IMR-90 (cell line): Measurements from ENCODE around the gene DTHD1. TPM values are rescaled to one million over a fixed set of nuclear protein-coding genes. Genes with fewer than 3 reads are reported as not detected.

Experiments
- ATAC-seq: fragments of 200-7000 bp; cut with Tn5 transposase; 2 replicates; pipeline ENCODE4 v1.9.1; 2020; ENCODE audit warnings: low read depth, mild to moderate bottlenecking, moderate library complexity
- BruUV-seq: library from RNA; stranded (reverse); fragments of 400-500 nt; replicated peaks from 2 replicates; lab custom pipeline; 2021; lab: Mats Ljungman, UMichigan
- CTCF ChIA-PET: fragments of 300-600 bp; formaldehyde crosslinking; extraction: SDS; loops from one replicate; lab custom pipeline; 2021; ENCODE audit warnings: antibody characterized with exemption; lab: Yijun Ruan, JAX
- POLR2A ChIA-PET: fragments of 300-600 bp; sonication (Branson Sonifier 250); formaldehyde crosslinking; loops from one replicate; lab custom pipeline; 2022; ENCODE audit warnings: antibody characterized with exemption; ENCODE audit not compliant: unreplicated experiment; lab: Charles Lee
- DNase-seq: peaks from one replicate; pipeline ENCODE4 v3.0.0; 2013
- H2AFZ ChIP-seq: replicated peaks from 2 replicates; pipeline ENCODE3; 2013; ENCODE audit warnings: low read length, mild to moderate bottlenecking; ENCODE audit not compliant: poor library complexity
- H2AK5ac ChIP-seq: 2 replicates; pipeline ENCODE4 v1.6.1; 2013; ENCODE audit warnings: low read depth, low read length, inconsistent platforms
- H2AK9ac ChIP-seq: replicated peaks from 2 replicates; pipeline ENCODE3; 2013; ENCODE audit warnings: mild to moderate bottlenecking, low read depth, low read length, moderate library complexity; ENCODE audit not compliant: poor library complexity
- H2BK120ac ChIP-seq: 2 replicates; pipeline ENCODE4 v1.6.1; 2013; ENCODE audit warnings: low read depth, low read length, inconsistent platforms
- H2BK15ac ChIP-seq: 3 replicates; pipeline ENCODE4 v1.6.1; 2013; ENCODE audit warnings: low read depth, low read length, inconsistent platforms
- H2BK20ac ChIP-seq: 2 replicates; pipeline ENCODE4 v1.6.1; 2013; ENCODE audit warnings: low read depth, mild to moderate bottlenecking, inconsistent platforms, low read length, moderate library complexity
- H2BK5ac ChIP-seq: 2 replicates; pipeline ENCODE4 v1.6.1; 2013; ENCODE audit warnings: mild to moderate bottlenecking, low read depth, low read length, inconsistent platforms; ENCODE audit not compliant: poor library complexity, severe bottlenecking
- H3K14ac ChIP-seq: replicated peaks from 2 replicates; pipeline ENCODE4 v1.6.1; 2013; ENCODE audit warnings: low read depth, low read length, inconsistent platforms
- H3K18ac ChIP-seq: 2 replicates; pipeline ENCODE4 v1.6.1; 2013; ENCODE audit warnings: low read depth, low read length, control low read depth
- H3K23ac ChIP-seq: 2 replicates; pipeline ENCODE4 v1.6.1; 2013; ENCODE audit warnings: low read depth, low read length, inconsistent platforms
- H3K27ac ChIP-seq: 2 replicates; pipeline ENCODE4 v1.5.1; 2013; ENCODE audit warnings: mild to moderate bottlenecking, control low read depth, low read length; ENCODE audit not compliant: insufficient read depth
- H3K27me3 ChIP-seq: 2 replicates; pipeline ENCODE4 v1.6.1; 2013; ENCODE audit warnings: low read length; ENCODE audit not compliant: control insufficient read depth, insufficient read depth
- H3K36me3 ChIP-seq: 2 replicates; pipeline ENCODE4 v1.6.1; 2013; ENCODE audit warnings: low read length, mixed read lengths; ENCODE audit not compliant: control insufficient read depth, insufficient read depth
- H3K4ac ChIP-seq: 2 replicates; pipeline ENCODE4 v1.6.1; 2013; ENCODE audit warnings: low read depth, low read length, inconsistent platforms
- H3K4me1 ChIP-seq: 2 replicates; pipeline ENCODE4 v1.6.1; 2013; ENCODE audit warnings: low read length, mixed read lengths; ENCODE audit not compliant: control insufficient read depth, insufficient read depth
- H3K4me2 ChIP-seq: 2 replicates; pipeline ENCODE4 v1.6.1; 2013; ENCODE audit warnings: low read depth, mild to moderate bottlenecking, control low read depth, low read length, moderate library complexity
- H3K4me3 ChIP-seq: 2 replicates; pipeline ENCODE4 v1.5.1; 2013; ENCODE audit warnings: low read depth, mild to moderate bottlenecking, control low read depth, low read length, moderate library complexity; ENCODE audit not compliant: insufficient read depth
- H3K56ac ChIP-seq: 2 replicates; pipeline ENCODE4 v1.6.1; 2013; ENCODE audit warnings: low read length, inconsistent platforms; ENCODE audit not compliant: insufficient read depth; ENCODE audit errors: extremely low read depth
- H3K79me1 ChIP-seq, 2 experiments: 2 replicates each; pipeline ENCODE4 v1.6.1; 2013; ENCODE audit warnings: low read length in 2 of 2, inconsistent platforms in 1 of 2, low read depth in 1 of 2
- H3K9ac ChIP-seq: 2 replicates; pipeline ENCODE4 v1.6.1; 2013; ENCODE audit warnings: low read depth, low read length, control low read depth
- H3K9me1 ChIP-seq: 2 replicates; pipeline ENCODE4 v1.6.1; 2013; ENCODE audit warnings: low read length, inconsistent platforms; ENCODE audit not compliant: insufficient read depth
- H3K9me3 ChIP-seq: 2 replicates; pipeline ENCODE4 v1.6.1; 2013; ENCODE audit warnings: low read length; ENCODE audit not compliant: control insufficient read depth, insufficient read depth
- H4K20me1 ChIP-seq: 2 replicates; pipeline ENCODE4 v1.6.1; 2013; ENCODE audit warnings: low read length, inconsistent platforms; ENCODE audit not compliant: insufficient read depth
- H4K5ac ChIP-seq: 2 replicates; pipeline ENCODE4 v1.6.1; 2013; ENCODE audit warnings: mild to moderate bottlenecking, low read depth, low read length, control low read depth
- H4K8ac ChIP-seq, 2 experiments: 2 replicates each; pipeline ENCODE4 v1.6.1; 2013; ENCODE audit warnings: low read depth in 2 of 2, low read length in 2 of 2, control low read depth in 1 of 2, inconsistent platforms in 1 of 2
- H4K91ac ChIP-seq: 2 replicates; pipeline ENCODE4 v1.6.1; 2013; ENCODE audit warnings: low read depth, low read length, inconsistent platforms; ENCODE audit not compliant: insufficient read depth
- ELK1 ChIP-seq: fragments of 150-350 bp; IDR thresholded peaks from 2 replicates; pipeline ENCODE4 v1.6.1; 2016; ENCODE audit warnings: low read depth, mild to moderate bottlenecking, low read length, moderate library complexity, borderline replicate concordance
- MAFK ChIP-seq: IDR thresholded peaks from 2 replicates; pipeline ENCODE4 v1.6.1; 2012; ENCODE audit warnings: low read depth, low read length, improper control_type of control experiment
- whole genome bisulfite sequencing, 2 experiments: methylation state at CpG; one replicate each; pipeline versions ENCODE4 v1.1.5 to v1.1.7; 2013; ENCODE audit warnings: missing lambda C conversion rate in 2 of 2; ENCODE audit not compliant: insufficient read length in 1 of 2; ENCODE audit errors: extremely low coverage in 2 of 2; 5-methylcytosine and 5-hydroxymethylcytosine counted together
- dilution Hi-C: fragments of 300-500 bp; cut with HindIII; formaldehyde crosslinking; loops from one replicate; pipeline ENCODE4 v1.14.3; 2018; ENCODE audit warnings: low sequenced_read_pairs; ENCODE audit not compliant: unreplicated experiment
- in situ Hi-C: fragments of 300-500 bp; cut with MboI; formaldehyde crosslinking; loops from 3 replicates; pipeline ENCODE4 v1.14.3; 2019; ENCODE audit warnings: low sequenced_read_pairs, inconsistent platforms, mixed read lengths
- intact Hi-C: fragments of 100-400 bp; cut with micrococcal nuclease; formaldehyde crosslinking; loops from 2 replicates; pipeline ENCODE4 v1.10.0; 2022
- polyA plus RNA-seq, 3 experiments: library from polyadenylated mRNA; depleted of rRNA; stranded (reverse); fragments of >200 nt; gene quantifications; 2 replicates each; pipeline ENCODE4 v1.2.3, GENCODE V29; 2012; ENCODE audit warnings: low replicate concordance in 1 of 3
- total RNA-seq: library from RNA; depleted of rRNA; stranded (reverse); fragments of >200 nt; gene quantifications from 2 replicates; pipeline ENCODE4 v1.2.3, GENCODE V29; 2012

The DTHD1 gene
- total and polyA plus RNA-seq, 2 of the 4 experiments (the other 2 are of a cell fraction), result not detected

DNA sequence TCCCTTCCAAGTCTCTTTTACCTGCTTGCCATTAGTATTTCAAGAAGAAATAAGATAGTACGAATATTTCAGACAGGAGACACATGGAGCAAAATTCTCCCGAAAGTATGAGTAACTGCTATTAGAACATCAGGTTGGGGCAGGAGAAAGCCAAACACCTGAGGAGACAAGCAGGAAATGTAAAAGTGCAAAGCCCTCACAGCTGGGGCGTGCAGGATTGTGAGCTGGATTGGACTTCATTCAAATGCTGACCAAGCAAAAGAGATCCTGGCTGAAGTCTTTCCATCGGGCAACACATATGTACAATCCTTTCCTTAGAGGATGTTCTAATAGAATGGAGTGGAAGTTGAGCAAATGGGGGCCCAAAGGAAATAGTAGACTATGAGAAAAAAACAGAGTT, 76.8 kb downstream of the DTHD1 start:
- Histone ChIP-seq H3K27ac (no peak overlapping the region), H2BK15ac (no peak overlapping the region), H3K56ac (no peak overlapping the region), H2BK20ac (no peak overlapping the region), H2AK5ac (no peak overlapping the region), H2BK5ac (no peak overlapping the region), H3K14ac (no peak overlapping the region), H3K9ac (no peak overlapping the region), H3K4me1 (no peaks in the 10 kb centered on the region), H2AK9ac (no peak overlapping the region), H3K9me3 (peaks cover 4% of the 10 kb centered on the region), H3K18ac (no peak overlapping the region), H3K4ac (no peak overlapping the region), H3K4me2 (no peak overlapping the region), H3K27me3 (no peaks in the 10 kb centered on the region), H2AFZ (no peak overlapping the region), H4K20me1 (no peaks in the 10 kb centered on the region), H4K91ac (no peak overlapping the region), H3K23ac (no peak overlapping the region), H3K4me3 (no peak overlapping the region), H3K36me3 (no peaks in the 10 kb centered on the region), H4K5ac (no peak overlapping the region), H3K9me1 (no peaks in the 10 kb centered on the region), H4K8ac (no peak overlapping the region), H3K79me1 (no peaks in the 10 kb centered on the region), H2BK120ac (no peak overlapping the region)
- intact Hi-C loops (no loop called here), dilution Hi-C loops (no loop called here), in situ Hi-C loops (loop anchor here (25.0 kb wide), 1 partner anchor 1029 kb away; no protein-coding TSS in a partner anchor)
- TF ChIP-seq MAFK, result 0 out of 2 replicates have a peak, but pooled peaks have one; percentile 45
- no peak for TF ChIP-seq ELK1
- WGBS, 2 experiments, result 100% methylated on average over 1 of the region's 4 CpGs; no CpG with 5 or more reads in 1 of the 2 experiments
- CTCF ChIA-PET, result no interaction called here
- no peak for DNase-seq
- POLR2A ChIA-PET, result no interaction called here
- BruUV-seq, result no TSS peak
- no peak for ATAC-seq
